Measurements from ENCODE around the gene ATG13. TPM values are rescaled to one million over a fixed set of nuclear protein-coding genes. Genes with fewer than 3 reads are reported as not detected.
A peak's percentile ranks its signal among the peaks of the same experiment; 100 is the strongest.

Gene ATG13
- polyA plus RNA-seq, 1 donor from 2014 or later: 21.1 TPM

DNA sequence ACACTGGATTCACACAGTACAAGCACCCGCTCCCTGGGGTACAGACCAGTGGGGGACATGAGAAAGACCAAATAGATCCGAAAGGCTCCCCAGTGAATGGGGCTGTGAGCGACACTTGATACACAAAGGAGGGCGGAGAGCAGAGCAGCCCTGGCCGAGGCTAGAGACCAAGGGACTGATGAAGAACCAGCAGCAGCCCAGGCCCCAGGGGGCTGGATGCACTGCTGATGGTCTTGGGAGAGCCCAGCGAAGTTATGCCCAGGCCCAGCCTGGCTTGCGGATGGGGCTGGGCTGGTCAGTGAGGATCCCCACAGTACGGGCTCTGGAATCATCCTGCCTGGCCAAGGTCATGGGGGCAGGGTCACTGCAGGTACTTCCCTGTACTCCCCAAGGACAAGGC, 59.8 kb downstream of the ATG13 start:
- no peak overlapping the region for H3K4me2 ChIP-seq (ENCODE audit: low read length)
- H3F3A ChIP-seq (ENCODE audit: insufficient read depth, low read length, poor library complexity, severe bottlenecking): no peaks in the 10 kb centered on the region
- H4K20me1 ChIP-seq (ENCODE audit: insufficient read depth): no peaks in the 10 kb centered on the region
- H3K9me3 ChIP-seq (ENCODE audit: low read length): no peaks in the 10 kb centered on the region
- no peak overlapping the region for H2AFZ ChIP-seq (ENCODE audit: low read depth, low read length)
- no peaks in the 10 kb centered on the region for H3K9me2 ChIP-seq (ENCODE audit: insufficient read depth, low read length)
- no peaks in the 10 kb centered on the region for H3K36me3 ChIP-seq (ENCODE audit: insufficient read depth, low read length)
- H3K9ac ChIP-seq (ENCODE audit: low read length): no peak overlapping the region
- H3K4me3 ChIP-seq (ENCODE audit: low read length): no peak overlapping the region
- TF ChIP-seq EZH2 (IDR thresholded peaks at IDR 0.05; ENCODE audit: borderline replicate concordance, insufficient read depth, low read length, poor library complexity, severe bottlenecking): no peak
- TF ChIP-seq, protein P1, sequence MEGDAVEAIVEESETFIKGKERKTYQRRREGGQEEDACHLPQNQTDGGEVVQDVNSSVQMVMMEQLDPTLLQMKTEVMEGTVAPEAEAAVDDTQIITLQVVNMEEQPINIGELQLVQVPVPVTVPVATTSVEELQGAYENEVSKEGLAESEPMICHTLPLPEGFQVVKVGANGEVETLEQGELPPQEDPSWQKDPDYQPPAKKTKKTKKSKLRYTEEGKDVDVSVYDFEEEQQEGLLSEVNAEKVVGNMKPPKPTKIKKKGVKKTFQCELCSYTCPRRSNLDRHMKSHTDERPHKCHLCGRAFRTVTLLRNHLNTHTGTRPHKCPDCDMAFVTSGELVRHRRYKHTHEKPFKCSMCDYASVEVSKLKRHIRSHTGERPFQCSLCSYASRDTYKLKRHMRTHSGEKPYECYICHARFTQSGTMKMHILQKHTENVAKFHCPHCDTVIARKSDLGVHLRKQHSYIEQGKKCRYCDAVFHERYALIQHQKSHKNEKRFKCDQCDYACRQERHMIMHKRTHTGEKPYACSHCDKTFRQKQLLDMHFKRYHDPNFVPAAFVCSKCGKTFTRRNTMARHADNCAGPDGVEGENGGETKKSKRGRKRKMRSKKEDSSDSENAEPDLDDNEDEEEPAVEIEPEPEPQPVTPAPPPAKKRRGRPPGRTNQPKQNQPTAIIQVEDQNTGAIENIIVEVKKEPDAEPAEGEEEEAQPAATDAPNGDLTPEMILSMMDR (IDR thresholded peaks at IDR 0.05; ENCODE audit: poor library complexity, severe bottlenecking): no peak
- TF ChIP-seq TAF1 (IDR thresholded peaks at IDR 0.05; ENCODE audit: low read depth): no peak
- TF ChIP-seq SMC3 (conservative IDR thresholded peaks at IDR 0.05; ENCODE audit: poor library complexity): no peak
- no peak for TF ChIP-seq RAD21 (conservative IDR thresholded peaks at IDR 0.05)
- no peak for TF ChIP-seq MXI1 (conservative IDR thresholded peaks at IDR 0.05; ENCODE audit: poor library complexity, severe bottlenecking)
- TF ChIP-seq POLR2AphosphoS5 (IDR thresholded peaks at IDR 0.05): peak; percentile 15
- H3K79me2 ChIP-seq (replicated peaks; ENCODE audit: insufficient read depth, low read length): no peaks in the 10 kb centered on the region
- no peak overlapping the region for H3K27ac ChIP-seq (ENCODE audit: low read length)
- no peaks in the 10 kb centered on the region for H3K27me3 ChIP-seq (ENCODE audit: insufficient read depth, low read depth, low read length)

DNA sequence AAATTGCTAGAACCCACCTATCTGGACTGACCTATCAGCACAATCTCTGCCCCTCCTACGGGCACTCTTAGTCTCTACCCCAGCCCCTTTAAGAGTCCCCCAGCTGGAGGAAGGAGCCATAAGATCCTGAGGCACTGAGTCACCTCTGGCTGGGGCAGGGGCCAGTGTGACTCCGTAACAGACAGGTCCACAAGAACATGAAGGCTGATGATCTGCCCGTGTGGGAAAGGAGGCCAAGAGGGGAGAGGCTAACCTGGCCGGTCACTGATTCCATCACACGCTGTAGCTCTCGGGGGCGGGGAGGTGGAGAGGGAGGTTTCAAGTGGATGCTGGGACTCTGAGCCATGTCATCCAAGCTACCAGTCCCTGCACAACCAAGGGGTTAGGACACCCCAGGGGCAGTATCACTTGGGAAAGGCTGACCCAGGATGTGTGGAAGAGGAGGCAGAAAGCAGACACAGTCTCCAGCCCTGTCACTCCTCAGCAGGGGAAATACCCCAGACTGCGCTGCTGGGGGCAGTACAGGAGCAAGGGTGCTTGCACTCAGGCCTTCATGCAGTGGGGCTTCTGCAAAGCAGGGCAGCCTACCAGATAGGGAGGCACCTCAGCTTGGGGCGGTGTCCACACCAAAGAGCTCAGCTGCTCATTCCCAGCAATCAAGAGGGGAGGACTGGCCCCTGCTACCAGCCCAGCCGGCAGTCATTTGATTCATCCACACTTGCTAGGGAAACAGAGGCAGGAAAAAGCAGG, 60.8 kb downstream of the ATG13 start:
- Histone ChIP-seq H3K36me3 (ENCODE audit: insufficient read depth, low read length) (no peaks in the 10 kb centered on the region), H3K4me2 (ENCODE audit: low read length) (no peak overlapping the region), H4K20me1 (ENCODE audit: insufficient read depth) (no peaks in the 10 kb centered on the region), H3K79me2 (replicated peaks; ENCODE audit: insufficient read depth, low read length) (no peaks in the 10 kb centered on the region), H3K9me3 (ENCODE audit: low read length) (no peaks in the 10 kb centered on the region), H3F3A (ENCODE audit: insufficient read depth, low read length, poor library complexity, severe bottlenecking) (no peaks in the 10 kb centered on the region), H3K9me2 (ENCODE audit: insufficient read depth, low read length) (no peaks in the 10 kb centered on the region), H3K27me3 (ENCODE audit: insufficient read depth, low read depth, low read length) (no peaks in the 10 kb centered on the region), H3K4me3 (ENCODE audit: low read length) (no peak overlapping the region), H3K9ac (ENCODE audit: low read length) (no peak overlapping the region), H2AFZ (ENCODE audit: low read depth, low read length) (no peak overlapping the region), H3K27ac (ENCODE audit: low read length) (no peak overlapping the region)
- TF ChIP-seq RAD21 (conservative IDR thresholded peaks at IDR 0.05) (no peak), POLR2AphosphoS5 (IDR thresholded peaks at IDR 0.05) (no peak), MXI1 (conservative IDR thresholded peaks at IDR 0.05; ENCODE audit: poor library complexity, severe bottlenecking) (no peak), EZH2 (IDR thresholded peaks at IDR 0.05; ENCODE audit: borderline replicate concordance, insufficient read depth, low read length, poor library complexity, severe bottlenecking) (no peak), EP300 (conservative IDR thresholded peaks at IDR 0.05; ENCODE audit: poor library complexity, severe bottlenecking) (no peak), SMC3 (conservative IDR thresholded peaks at IDR 0.05; ENCODE audit: poor library complexity) (no peak), TAF1 (IDR thresholded peaks at IDR 0.05; ENCODE audit: low read depth) (no peak)
- TF ChIP-seq, protein P2, sequence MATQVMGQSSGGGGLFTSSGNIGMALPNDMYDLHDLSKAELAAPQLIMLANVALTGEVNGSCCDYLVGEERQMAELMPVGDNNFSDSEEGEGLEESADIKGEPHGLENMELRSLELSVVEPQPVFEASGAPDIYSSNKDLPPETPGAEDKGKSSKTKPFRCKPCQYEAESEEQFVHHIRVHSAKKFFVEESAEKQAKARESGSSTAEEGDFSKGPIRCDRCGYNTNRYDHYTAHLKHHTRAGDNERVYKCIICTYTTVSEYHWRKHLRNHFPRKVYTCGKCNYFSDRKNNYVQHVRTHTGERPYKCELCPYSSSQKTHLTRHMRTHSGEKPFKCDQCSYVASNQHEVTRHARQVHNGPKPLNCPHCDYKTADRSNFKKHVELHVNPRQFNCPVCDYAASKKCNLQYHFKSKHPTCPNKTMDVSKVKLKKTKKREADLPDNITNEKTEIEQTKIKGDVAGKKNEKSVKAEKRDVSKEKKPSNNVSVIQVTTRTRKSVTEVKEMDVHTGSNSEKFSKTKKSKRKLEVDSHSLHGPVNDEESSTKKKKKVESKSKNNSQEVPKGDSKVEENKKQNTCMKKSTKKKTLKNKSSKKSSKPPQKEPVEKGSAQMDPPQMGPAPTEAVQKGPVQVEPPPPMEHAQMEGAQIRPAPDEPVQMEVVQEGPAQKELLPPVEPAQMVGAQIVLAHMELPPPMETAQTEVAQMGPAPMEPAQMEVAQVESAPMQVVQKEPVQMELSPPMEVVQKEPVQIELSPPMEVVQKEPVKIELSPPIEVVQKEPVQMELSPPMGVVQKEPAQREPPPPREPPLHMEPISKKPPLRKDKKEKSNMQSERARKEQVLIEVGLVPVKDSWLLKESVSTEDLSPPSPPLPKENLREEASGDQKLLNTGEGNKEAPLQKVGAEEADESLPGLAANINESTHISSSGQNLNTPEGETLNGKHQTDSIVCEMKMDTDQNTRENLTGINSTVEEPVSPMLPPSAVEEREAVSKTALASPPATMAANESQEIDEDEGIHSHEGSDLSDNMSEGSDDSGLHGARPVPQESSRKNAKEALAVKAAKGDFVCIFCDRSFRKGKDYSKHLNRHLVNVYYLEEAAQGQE (IDR thresholded peaks at IDR 0.05; ENCODE audit: borderline replicate concordance): no peak
- TF ChIP-seq, protein P1 (IDR thresholded peaks at IDR 0.05; ENCODE audit: poor library complexity, severe bottlenecking): no peak
